ENCODE data around the gene ABCD1.
"Not testable (repeated sequence)": the region's sequence is repeated elsewhere in the genome, so short reads cannot be mapped to it uniquely, and the experiment has no call there.

The ABCD1 gene

DNA sequence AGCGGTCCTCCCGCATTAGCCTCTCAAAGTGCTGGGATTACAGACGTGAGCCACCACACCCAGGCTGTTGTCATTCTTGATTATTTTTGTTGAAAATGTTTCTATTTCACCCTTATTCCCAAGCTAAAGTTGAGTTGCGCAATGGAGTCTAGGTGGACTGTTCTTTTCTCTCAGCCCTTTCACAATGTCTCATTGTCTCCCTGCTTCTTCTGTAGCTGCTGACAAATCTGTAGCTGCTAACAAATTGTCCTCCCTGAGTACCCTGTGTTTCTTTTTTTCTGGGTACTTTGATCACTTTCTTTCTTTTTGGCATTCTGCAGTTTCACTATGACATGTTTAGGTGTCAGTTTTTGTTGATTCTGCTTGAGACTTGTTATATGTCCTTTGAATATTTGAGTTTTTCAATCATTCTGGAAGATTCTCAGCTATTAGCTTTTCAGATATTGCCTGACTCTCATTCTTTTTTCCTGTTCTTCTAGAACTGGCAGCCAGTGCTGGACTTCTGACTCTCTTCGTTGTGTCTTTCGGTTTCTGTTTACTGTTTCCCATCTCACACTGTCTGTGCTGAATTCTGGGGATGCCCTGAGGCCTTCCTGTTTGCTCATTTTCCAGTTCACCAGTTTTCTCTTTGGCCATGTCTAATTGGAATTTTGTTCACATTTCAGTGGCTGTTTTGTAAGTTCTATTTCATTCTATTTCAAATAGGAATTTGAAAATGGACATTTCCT lies 6.6 kb downstream of the ABCD1 start:
- DNase-seq (ENCODE audit: insufficient read length, low spot score) (no peak), FAIRE-seq (no peak)

DNA sequence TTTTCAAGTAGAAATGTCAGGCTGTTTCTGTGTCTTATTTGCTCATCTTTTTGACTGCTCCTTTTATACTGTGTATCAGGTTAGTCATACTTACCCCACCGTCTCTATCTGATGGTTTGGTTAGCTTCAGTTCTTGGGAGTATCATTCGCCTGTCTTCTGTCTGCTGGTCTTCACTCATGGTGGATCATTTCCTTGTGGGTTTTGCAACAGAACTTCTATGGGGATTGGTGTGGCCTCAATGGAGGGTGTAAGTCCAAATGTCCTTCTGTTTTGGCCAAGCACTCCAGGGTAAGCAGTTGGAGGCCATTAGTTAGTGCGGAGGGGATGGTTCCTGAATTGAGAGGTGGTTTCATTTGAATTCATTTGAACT lies 7.2 kb downstream of the ABCD1 start:
- DNase-seq (ENCODE audit: insufficient read length, low spot score) (no peak), FAIRE-seq (no peak)

DNA sequence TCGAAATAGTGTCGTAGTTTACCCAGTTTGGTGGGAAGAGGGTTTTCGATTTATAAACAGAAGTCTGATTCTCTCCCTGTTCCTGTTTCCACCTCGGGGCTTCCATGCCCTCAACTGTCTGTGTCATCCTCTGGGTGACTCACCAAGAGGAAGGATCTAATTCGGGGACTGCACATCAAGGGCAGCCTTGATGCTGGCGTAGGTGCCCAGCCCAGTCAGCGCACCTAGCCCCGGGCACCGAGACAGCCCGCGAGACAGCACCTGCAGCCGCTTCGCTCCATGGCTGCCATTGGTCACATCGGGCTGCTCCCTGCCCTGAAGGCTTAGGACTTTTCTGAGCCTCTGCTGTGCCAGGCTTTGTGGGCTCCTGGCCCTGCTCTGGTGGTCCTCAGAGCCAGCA lies 7.7 kb downstream of the ABCD1 start:
- DNase-seq (ENCODE audit: insufficient read length, low spot score) (peak; percentile 24), FAIRE-seq (no peak)

- DNase-seq (ENCODE audit: insufficient read length, low spot score) (no peak), FAIRE-seq (no peak)
These were observed 9.1 kb downstream of the ABCD1 start for GRCh38 chrX:153733651-153734240.

DNA sequence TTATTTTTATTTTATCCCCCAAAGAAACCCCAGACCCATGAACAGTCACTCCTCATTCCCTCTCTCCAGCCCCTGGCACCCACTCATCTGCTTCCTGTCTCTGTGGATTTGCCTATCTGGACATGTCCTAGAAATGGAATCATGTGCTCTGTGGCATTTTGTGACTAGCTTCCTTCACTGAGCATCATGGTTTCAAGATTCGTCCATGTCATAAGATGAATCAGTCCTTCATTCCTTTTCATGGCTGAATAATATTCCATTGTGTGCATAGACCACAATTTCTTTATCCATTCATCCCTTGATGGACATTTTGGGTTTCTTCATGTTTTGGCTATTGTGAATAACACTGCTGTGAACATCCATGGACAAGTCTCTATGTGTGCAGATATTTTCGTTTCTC lies 10.2 kb downstream of the ABCD1 start:
- FAIRE-seq (no peak), DNase-seq (ENCODE audit: insufficient read length, low spot score) (no peak)

DNA sequence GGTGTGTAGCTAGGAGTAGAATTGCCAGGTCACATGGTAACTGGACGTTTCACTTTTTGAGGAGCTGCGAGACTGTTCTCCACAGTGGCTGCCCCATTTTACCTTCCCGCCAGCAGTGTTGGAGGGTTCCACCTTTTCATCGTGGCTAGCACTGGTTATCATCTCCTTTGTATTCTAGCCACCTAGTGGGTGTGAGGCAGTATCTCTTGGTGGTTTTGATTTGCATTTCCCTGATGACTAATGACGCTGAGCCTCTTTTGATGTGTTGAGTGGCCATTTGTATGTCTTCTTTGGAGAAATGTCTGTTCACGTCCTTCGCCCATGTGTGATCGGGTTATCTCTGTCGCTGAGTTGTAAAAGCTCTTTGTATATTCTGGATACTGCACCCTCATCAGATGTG lies 10.6 kb downstream of the ABCD1 start:
- no peak for FAIRE-seq
- no peak for DNase-seq (ENCODE audit: insufficient read length, low spot score)

- FAIRE-seq (no peak), DNase-seq (ENCODE audit: insufficient read length, low spot score) (no peak)
These were observed 11.6 kb downstream of the ABCD1 start for GRCh38 chrX:153736071-153736820.

DNA sequence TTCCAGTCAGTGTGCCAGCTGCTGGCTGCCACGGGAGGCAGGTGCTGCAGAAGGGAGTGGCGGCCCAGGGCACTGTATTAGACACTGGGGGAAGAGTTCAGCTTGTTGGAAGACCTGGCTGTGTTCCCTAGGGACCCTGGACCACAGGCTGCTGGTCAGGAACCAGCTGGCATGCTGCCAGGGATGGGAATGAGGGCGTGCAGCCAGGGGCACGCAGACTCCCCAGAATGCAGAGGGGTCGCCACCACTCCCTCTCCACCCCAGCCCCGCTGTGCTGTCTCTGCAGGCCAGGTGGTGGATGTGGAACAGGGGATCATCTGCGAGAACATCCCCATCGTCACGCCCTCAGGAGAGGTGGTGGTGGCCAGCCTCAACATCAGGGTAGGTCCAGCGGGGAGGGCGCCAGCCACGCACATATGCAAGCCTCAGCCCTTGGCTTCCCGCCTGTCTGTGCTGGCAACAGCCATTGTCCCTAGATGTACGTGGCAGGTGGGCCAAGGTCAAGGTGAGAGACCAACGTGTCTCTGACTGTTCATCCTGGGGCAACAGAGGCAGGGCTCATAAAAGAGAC lies 12.3 kb downstream of the ABCD1 start:
- FAIRE-seq (no peak), DNase-seq (ENCODE audit: insufficient read length, low spot score) (no peak)

GRCh38 chrX:153738056-153738605 lies 13.5 kb downstream of the ABCD1 start:
- no peak for FAIRE-seq

DNA sequence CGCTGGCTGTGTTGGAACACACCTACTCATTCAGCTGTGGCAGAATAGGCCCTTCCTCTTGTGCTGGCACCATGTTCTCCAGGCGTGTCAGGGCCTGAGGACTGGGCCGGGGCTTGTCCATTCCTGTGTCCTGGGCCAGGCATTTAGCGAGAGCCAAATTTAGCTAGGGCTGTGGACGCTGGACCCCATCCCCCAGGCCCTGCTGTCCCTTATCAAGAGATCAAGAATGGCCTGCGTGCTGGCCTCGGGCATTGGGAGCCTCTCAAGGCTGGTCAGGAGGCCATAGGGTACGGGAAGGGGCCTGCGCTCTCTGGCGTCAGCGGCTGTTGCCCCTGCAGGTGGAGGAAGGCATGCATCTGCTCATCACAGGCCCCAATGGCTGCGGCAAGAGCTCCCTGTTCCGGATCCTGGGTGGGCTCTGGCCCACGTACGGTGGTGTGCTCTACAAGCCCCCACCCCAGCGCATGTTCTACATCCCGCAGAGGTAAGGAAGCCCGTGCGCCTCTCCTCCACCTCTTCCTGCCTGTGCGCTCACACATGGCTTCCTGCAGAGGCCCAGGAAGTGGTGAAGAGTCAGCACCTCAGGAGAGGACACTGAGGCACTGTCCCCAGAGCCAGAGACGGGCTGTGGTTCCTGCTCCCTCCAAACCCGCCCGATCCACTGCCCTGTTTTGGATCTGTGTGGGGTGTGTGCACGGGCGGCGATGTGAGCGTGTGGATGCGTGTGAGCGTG lies 15.3 kb downstream of the ABCD1 start:
- DNase-seq (ENCODE audit: insufficient read length, low spot score) = no peak
- FAIRE-seq = no peak

More at GRCh38 chrX:153738056-153738605, 13.5 kb downstream of the ABCD1 start:
- no peak for DNase-seq (ENCODE audit: insufficient read length, low spot score)

DNA sequence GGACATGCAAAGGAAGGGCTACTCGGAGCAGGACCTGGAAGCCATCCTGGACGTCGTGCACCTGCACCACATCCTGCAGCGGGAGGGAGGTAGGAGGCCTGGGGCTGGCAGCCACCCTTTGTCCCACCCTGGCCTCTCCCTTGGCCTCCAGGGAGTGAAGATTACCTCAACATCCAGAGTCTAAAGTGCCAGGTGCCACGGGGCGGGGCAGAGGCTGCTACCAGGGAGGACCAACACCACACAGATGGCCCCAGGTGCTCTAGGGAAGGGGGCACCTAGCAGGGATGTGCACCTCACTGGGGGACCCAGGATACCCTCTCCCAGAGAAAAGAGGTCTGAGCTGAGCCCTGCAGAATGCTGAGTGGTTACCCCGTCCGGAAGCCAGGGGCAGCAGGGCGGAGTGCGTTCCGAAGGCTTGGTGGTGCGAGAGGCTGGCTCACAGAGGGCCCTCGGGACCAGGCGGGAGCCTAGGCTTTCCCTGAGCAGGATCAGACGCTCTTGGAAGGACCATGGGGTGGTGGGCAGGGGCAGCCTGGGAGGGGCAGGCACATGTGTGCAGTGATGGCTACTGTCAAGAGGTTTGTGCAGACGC lies 16.1 kb downstream of the ABCD1 start:
- DNase-seq (ENCODE audit: insufficient read length, low spot score) = no peak
- FAIRE-seq = no peak

GRCh38 chrX:153741446-153741845 lies 16.8 kb downstream of the ABCD1 start:
- no peak for DNase-seq (ENCODE audit: insufficient read length, low spot score)
- no peak for FAIRE-seq

- FAIRE-seq; DNase-seq (ENCODE audit: insufficient read length, low spot score): not testable (repeated sequence)
These were observed 17.5 kb downstream of the ABCD1 start for GRCh38 chrX:153742111-153742510.

DNA sequence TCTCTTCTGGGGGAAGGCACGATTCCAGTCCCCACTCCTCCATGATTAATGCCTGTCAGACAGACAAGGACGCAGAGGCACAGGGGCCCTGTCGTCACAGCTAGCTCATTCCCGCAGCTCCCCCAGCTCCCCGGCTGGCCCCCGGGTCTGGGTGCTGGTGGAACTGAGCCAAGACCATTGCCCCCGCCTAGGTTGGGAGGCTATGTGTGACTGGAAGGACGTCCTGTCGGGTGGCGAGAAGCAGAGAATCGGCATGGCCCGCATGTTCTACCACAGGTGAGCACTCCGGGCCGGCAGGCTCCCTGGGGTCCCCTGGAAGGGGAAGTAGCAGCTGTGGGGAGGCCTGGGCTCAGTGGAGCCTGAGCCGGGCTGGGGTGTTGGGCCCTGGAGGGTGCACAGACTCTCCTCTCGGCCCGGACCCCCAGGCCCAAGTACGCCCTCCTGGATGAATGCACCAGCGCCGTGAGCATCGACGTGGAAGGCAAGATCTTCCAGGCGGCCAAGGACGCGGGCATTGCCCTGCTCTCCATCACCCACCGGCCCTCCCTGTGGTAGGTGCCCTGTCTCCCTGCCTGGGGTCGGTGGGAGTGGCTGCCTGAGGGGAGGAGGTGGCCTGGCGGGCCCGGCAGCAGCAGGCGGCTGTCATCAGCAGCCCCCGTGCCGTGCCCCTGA lies 18.3 kb downstream of the ABCD1 start:
- not testable (repeated sequence) for DNase-seq (ENCODE audit: insufficient read length, low spot score); FAIRE-seq

DNA sequence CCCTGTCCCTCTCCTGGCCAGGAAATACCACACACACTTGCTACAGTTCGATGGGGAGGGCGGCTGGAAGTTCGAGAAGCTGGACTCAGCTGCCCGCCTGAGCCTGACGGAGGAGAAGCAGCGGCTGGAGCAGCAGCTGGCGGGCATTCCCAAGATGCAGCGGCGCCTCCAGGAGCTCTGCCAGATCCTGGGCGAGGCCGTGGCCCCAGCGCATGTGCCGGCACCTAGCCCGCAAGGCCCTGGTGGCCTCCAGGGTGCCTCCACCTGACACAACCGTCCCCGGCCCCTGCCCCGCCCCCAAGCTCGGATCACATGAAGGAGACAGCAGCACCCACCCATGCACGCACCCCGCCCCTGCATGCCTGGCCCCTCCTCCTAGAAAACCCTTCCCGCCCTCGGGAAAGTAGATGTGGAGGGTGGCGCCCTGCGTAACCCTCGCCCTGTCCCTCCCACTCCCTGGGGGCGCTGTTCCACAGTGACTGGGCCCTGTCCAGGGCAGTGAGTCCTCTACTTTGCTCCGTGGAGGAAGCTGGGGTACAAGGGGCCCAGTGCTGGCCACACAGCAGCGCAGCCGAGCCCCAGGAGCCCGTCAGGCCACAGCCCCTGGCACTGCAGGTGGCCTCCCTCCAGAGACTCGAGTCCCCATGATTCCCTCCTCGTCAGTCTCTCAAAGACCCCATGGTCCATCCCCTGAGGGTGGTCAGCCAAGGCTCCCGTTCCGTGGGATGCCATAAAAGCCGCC lies 19.0 kb downstream of the ABCD1 start:
- FAIRE-seq; DNase-seq (ENCODE audit: insufficient read length, low spot score): not testable (repeated sequence)

- FAIRE-seq = no peak
These were observed 19.8 kb downstream of the ABCD1 start for GRCh38 chrX:153744210-153745066.

DNA sequence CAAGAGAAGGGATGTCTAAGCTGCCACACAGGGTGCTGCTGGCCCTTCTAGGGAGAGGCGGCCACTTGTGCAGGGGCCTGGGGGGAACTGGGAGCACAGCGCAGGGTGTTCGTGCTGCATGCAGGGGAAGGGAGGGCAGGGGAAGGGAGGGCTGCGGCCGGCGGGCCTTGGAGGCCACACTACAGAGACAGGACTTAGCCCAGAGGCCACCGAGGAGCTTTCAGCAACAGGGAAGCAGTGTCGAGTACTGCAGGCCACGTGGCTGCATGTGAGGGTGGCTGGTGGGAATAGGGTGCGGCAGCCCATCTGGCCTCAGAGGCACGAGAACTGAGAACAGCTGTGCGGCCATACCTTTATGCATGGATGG lies 20.4 kb downstream of the ABCD1 start:
- DNase-seq (ENCODE audit: insufficient read length, low spot score); FAIRE-seq: not testable (repeated sequence)

More at GRCh38 chrX:153744210-153745066, 19.8 kb downstream of the ABCD1 start:
- DNase-seq (ENCODE audit: insufficient read length, low spot score) = no peak

- FAIRE-seq (no peak), DNase-seq (ENCODE audit: insufficient read length, low spot score) (no peak)
These were observed 21.7 kb downstream of the ABCD1 start for GRCh38 chrX:153746359-153746758.
